IMR-90 (cell line): ENCODE results near the gene FMN2. TPM values are rescaled to one million over a fixed set of nuclear protein-coding genes. Genes with fewer than 3 reads are reported as not detected.

Experiments used
- ATAC-seq: fragments of 200-7000 bp; cut with Tn5 transposase; 2 replicates; pipeline ENCODE4 v1.9.1; 2020; ENCODE audit warnings: low read depth, mild to moderate bottlenecking, moderate library complexity
- BruUV-seq: library from RNA; stranded (reverse); fragments of 400-500 nt; replicated peaks from 2 replicates; lab custom pipeline; 2021; lab: Mats Ljungman, UMichigan
- CTCF ChIA-PET: fragments of 300-600 bp; formaldehyde crosslinking; extraction: SDS; loops from one replicate; lab custom pipeline; 2021; ENCODE audit warnings: antibody characterized with exemption; lab: Yijun Ruan, JAX
- POLR2A ChIA-PET: fragments of 300-600 bp; sonication (Branson Sonifier 250); formaldehyde crosslinking; loops from one replicate; lab custom pipeline; 2022; ENCODE audit warnings: antibody characterized with exemption; ENCODE audit not compliant: unreplicated experiment; lab: Charles Lee
- DNase-seq: peaks from one replicate; pipeline ENCODE4 v3.0.0; 2013
- H2AFZ ChIP-seq: replicated peaks from 2 replicates; pipeline ENCODE3; 2013; ENCODE audit warnings: low read length, mild to moderate bottlenecking; ENCODE audit not compliant: poor library complexity
- H2AK5ac ChIP-seq: 2 replicates; pipeline ENCODE4 v1.6.1; 2013; ENCODE audit warnings: low read depth, low read length, inconsistent platforms
- H2AK9ac ChIP-seq: replicated peaks from 2 replicates; pipeline ENCODE3; 2013; ENCODE audit warnings: mild to moderate bottlenecking, low read depth, low read length, moderate library complexity; ENCODE audit not compliant: poor library complexity
- H2BK120ac ChIP-seq: 2 replicates; pipeline ENCODE4 v1.6.1; 2013; ENCODE audit warnings: low read depth, low read length, inconsistent platforms
- H2BK15ac ChIP-seq: 3 replicates; pipeline ENCODE4 v1.6.1; 2013; ENCODE audit warnings: low read depth, low read length, inconsistent platforms
- H2BK20ac ChIP-seq: 2 replicates; pipeline ENCODE4 v1.6.1; 2013; ENCODE audit warnings: low read depth, mild to moderate bottlenecking, inconsistent platforms, low read length, moderate library complexity
- H2BK5ac ChIP-seq: 2 replicates; pipeline ENCODE4 v1.6.1; 2013; ENCODE audit warnings: mild to moderate bottlenecking, low read depth, low read length, inconsistent platforms; ENCODE audit not compliant: poor library complexity, severe bottlenecking
- H3K14ac ChIP-seq: replicated peaks from 2 replicates; pipeline ENCODE4 v1.6.1; 2013; ENCODE audit warnings: low read depth, low read length, inconsistent platforms
- H3K18ac ChIP-seq: 2 replicates; pipeline ENCODE4 v1.6.1; 2013; ENCODE audit warnings: low read depth, low read length, control low read depth
- H3K23ac ChIP-seq: 2 replicates; pipeline ENCODE4 v1.6.1; 2013; ENCODE audit warnings: low read depth, low read length, inconsistent platforms
- H3K27ac ChIP-seq: 2 replicates; pipeline ENCODE4 v1.5.1; 2013; ENCODE audit warnings: mild to moderate bottlenecking, control low read depth, low read length; ENCODE audit not compliant: insufficient read depth
- H3K27me3 ChIP-seq: 2 replicates; pipeline ENCODE4 v1.6.1; 2013; ENCODE audit warnings: low read length; ENCODE audit not compliant: control insufficient read depth, insufficient read depth
- H3K36me3 ChIP-seq: 2 replicates; pipeline ENCODE4 v1.6.1; 2013; ENCODE audit warnings: low read length, mixed read lengths; ENCODE audit not compliant: control insufficient read depth, insufficient read depth
- H3K4ac ChIP-seq: 2 replicates; pipeline ENCODE4 v1.6.1; 2013; ENCODE audit warnings: low read depth, low read length, inconsistent platforms
- H3K4me1 ChIP-seq: 2 replicates; pipeline ENCODE4 v1.6.1; 2013; ENCODE audit warnings: low read length, mixed read lengths; ENCODE audit not compliant: control insufficient read depth, insufficient read depth
- H3K4me2 ChIP-seq: 2 replicates; pipeline ENCODE4 v1.6.1; 2013; ENCODE audit warnings: low read depth, mild to moderate bottlenecking, control low read depth, low read length, moderate library complexity
- H3K4me3 ChIP-seq: 2 replicates; pipeline ENCODE4 v1.5.1; 2013; ENCODE audit warnings: low read depth, mild to moderate bottlenecking, control low read depth, low read length, moderate library complexity; ENCODE audit not compliant: insufficient read depth
- H3K56ac ChIP-seq: 2 replicates; pipeline ENCODE4 v1.6.1; 2013; ENCODE audit warnings: low read length, inconsistent platforms; ENCODE audit not compliant: insufficient read depth; ENCODE audit errors: extremely low read depth
- H3K79me1 ChIP-seq, 2 experiments: 2 replicates each; pipeline ENCODE4 v1.6.1; 2013; ENCODE audit warnings: low read length in 2 of 2, inconsistent platforms in 1 of 2, low read depth in 1 of 2
- H3K9ac ChIP-seq: 2 replicates; pipeline ENCODE4 v1.6.1; 2013; ENCODE audit warnings: low read depth, low read length, control low read depth
- H3K9me1 ChIP-seq: 2 replicates; pipeline ENCODE4 v1.6.1; 2013; ENCODE audit warnings: low read length, inconsistent platforms; ENCODE audit not compliant: insufficient read depth
- H3K9me3 ChIP-seq: 2 replicates; pipeline ENCODE4 v1.6.1; 2013; ENCODE audit warnings: low read length; ENCODE audit not compliant: control insufficient read depth, insufficient read depth
- H4K20me1 ChIP-seq: 2 replicates; pipeline ENCODE4 v1.6.1; 2013; ENCODE audit warnings: low read length, inconsistent platforms; ENCODE audit not compliant: insufficient read depth
- H4K5ac ChIP-seq: 2 replicates; pipeline ENCODE4 v1.6.1; 2013; ENCODE audit warnings: mild to moderate bottlenecking, low read depth, low read length, control low read depth
- H4K8ac ChIP-seq, 2 experiments: 2 replicates each; pipeline ENCODE4 v1.6.1; 2013; ENCODE audit warnings: low read depth in 2 of 2, low read length in 2 of 2, control low read depth in 1 of 2, inconsistent platforms in 1 of 2
- H4K91ac ChIP-seq: 2 replicates; pipeline ENCODE4 v1.6.1; 2013; ENCODE audit warnings: low read depth, low read length, inconsistent platforms; ENCODE audit not compliant: insufficient read depth
- CEBPB ChIP-seq: IDR thresholded peaks from 2 replicates; pipeline ENCODE4 v1.6.1; 2012; ENCODE audit warnings: low read depth, low read length, improper control_type of control experiment
- CHD1 ChIP-seq: IDR thresholded peaks from 2 replicates; pipeline ENCODE4 v1.6.1; 2012; ENCODE audit warnings: low read depth, low read length, improper control_type of control experiment
- FOS ChIP-seq: fragments of 150-350 bp; IDR thresholded peaks from 2 replicates; pipeline ENCODE4 v1.6.1; 2016; ENCODE audit warnings: low read depth, low read length
- MAFK ChIP-seq: IDR thresholded peaks from 2 replicates; pipeline ENCODE4 v1.6.1; 2012; ENCODE audit warnings: low read depth, low read length, improper control_type of control experiment
- MXI1 ChIP-seq: IDR thresholded peaks from 2 replicates; pipeline ENCODE4 v1.6.1; 2012; ENCODE audit warnings: low read depth, mild to moderate bottlenecking, low read length, moderate library complexity, borderline replicate concordance
- NFE2L2 ChIP-seq: fragments of 150-350 bp; IDR thresholded peaks from 2 replicates; pipeline ENCODE4 v1.6.1; 2016; ENCODE audit warnings: low read depth, mild to moderate bottlenecking, low read length
- POLR2A ChIP-seq: IDR thresholded peaks from 2 replicates; pipeline ENCODE4 v1.6.1; 2012; ENCODE audit warnings: mild to moderate bottlenecking, low read depth, low read length
- RAD21 ChIP-seq: IDR thresholded peaks from 2 replicates; pipeline ENCODE4 v1.6.1; 2012; ENCODE audit warnings: low read length, improper control_type of control experiment
- RCOR1 ChIP-seq: IDR thresholded peaks from 2 replicates; pipeline ENCODE4 v1.6.1; 2012; ENCODE audit warnings: mild to moderate bottlenecking, low read length, improper control_type of control experiment; ENCODE audit not compliant: insufficient replicate concordance
- RFX5 ChIP-seq: IDR thresholded peaks from 2 replicates; pipeline ENCODE4 v1.8.0; 2012; ENCODE audit warnings: low read depth, mild to moderate bottlenecking, low read length, moderate library complexity
- SMC3 ChIP-seq: fragments of 150-350 bp; IDR thresholded peaks from 2 replicates; pipeline ENCODE4 v1.6.1; 2016; ENCODE audit warnings: low read depth, mild to moderate bottlenecking, antibody characterized with exemption, low read length, moderate library complexity
- WGBS, 2 experiments: methylation state at CpG; one replicate each; pipeline versions ENCODE4 v1.1.5 to v1.1.7; 2013; ENCODE audit warnings: missing lambda C conversion rate in 2 of 2; ENCODE audit not compliant: insufficient read length in 1 of 2; ENCODE audit errors: extremely low coverage in 2 of 2; 5-methylcytosine and 5-hydroxymethylcytosine counted together
- dilution Hi-C: fragments of 300-500 bp; cut with HindIII; formaldehyde crosslinking; loops from one replicate; pipeline ENCODE4 v1.14.3; 2018; ENCODE audit warnings: low sequenced_read_pairs; ENCODE audit not compliant: unreplicated experiment
- in situ Hi-C: fragments of 300-500 bp; cut with MboI; formaldehyde crosslinking; loops from 3 replicates; pipeline ENCODE4 v1.14.3; 2019; ENCODE audit warnings: low sequenced_read_pairs, inconsistent platforms, mixed read lengths
- intact Hi-C: fragments of 100-400 bp; cut with micrococcal nuclease; formaldehyde crosslinking; loops from 2 replicates; pipeline ENCODE4 v1.10.0; 2022
- polyA plus RNA-seq, 3 experiments: library from polyadenylated mRNA; depleted of rRNA; stranded (reverse); fragments of >200 nt; gene quantifications; 2 replicates each; pipeline ENCODE4 v1.2.3, GENCODE V29; 2012; ENCODE audit warnings: low replicate concordance in 1 of 3
- total RNA-seq: library from RNA; depleted of rRNA; stranded (reverse); fragments of >200 nt; gene quantifications from 2 replicates; pipeline ENCODE4 v1.2.3, GENCODE V29; 2012
- TF ChIP-seq, protein P1 (sequence below): fragments of 150-350 bp; IDR thresholded peaks from 2 replicates; pipeline ENCODE4 v1.6.1; 2017; ENCODE audit warnings: mild to moderate bottlenecking, antibody characterized with exemption, low read length, low read depth
- TF ChIP-seq, protein P2 (sequence below): fragments of 150-350 bp; IDR thresholded peaks from 2 replicates; pipeline ENCODE4 v1.6.1; 2016; ENCODE audit warnings: low read depth, mild to moderate bottlenecking, low read length, moderate library complexity, borderline replicate concordance
- TF ChIP-seq, protein P3 (sequence below): conservative IDR thresholded peaks from 2 replicates; pipeline ENCODE4 v1.5.1; 2012; ENCODE audit warnings: mild to moderate bottlenecking, low read depth, low read length, improper control_type of control experiment

The FMN2 gene
- total and polyA plus RNA-seq, 2 of the 4 experiments (the other 2 are of a cell fraction): 29.0 to 35.8 TPM

DNA sequence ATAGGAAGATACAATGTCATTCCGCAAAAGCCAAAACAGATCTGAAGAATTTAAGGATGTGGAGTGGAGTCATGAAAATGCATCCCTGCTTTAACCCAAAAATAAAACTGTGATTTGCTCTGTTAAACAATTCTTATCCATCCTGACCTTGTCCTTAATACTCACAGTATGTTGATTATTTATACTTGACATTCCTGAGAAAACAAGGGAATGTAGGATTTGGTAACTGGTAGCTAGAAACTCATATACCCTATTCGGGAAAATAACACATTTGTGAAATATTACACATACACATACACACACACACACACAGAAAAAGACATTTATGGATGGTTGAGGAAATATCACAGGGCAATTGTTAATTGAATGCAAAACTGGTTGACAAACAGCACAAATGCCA, 80.2 kb downstream of the FMN2 start:
- Histone ChIP-seq H3K9me1 (peaks cover 9% of the 10 kb centered on the region), H3K9me3 (no peaks in the 10 kb centered on the region), H2BK5ac (no peak overlapping the region), H2AK5ac (no peak overlapping the region), H2AK9ac (no peak overlapping the region), H4K8ac (no peak overlapping the region), H3K9ac (no peak overlapping the region), H3K23ac (no peak overlapping the region), H4K20me1 (peaks cover 6% of the 10 kb centered on the region; the same call in 1 of the 2 replicates), H3K79me1 (peaks cover 30 to 52% of the 10 kb centered on the region in 2 experiments), H2BK15ac (no peak overlapping the region), H3K56ac (no peak overlapping the region), H2BK20ac (no peak overlapping the region), H3K18ac (no peak overlapping the region), H4K91ac (no peak overlapping the region), H3K4me3 (no peak overlapping the region), H3K27me3 (no peaks in the 10 kb centered on the region), H2BK120ac (no peak overlapping the region), H3K4me1 (no peaks in the 10 kb centered on the region), H3K27ac (no peak overlapping the region), H3K14ac (no peak overlapping the region), H4K5ac (no peak overlapping the region), H3K4me2 (no peak overlapping the region), H3K4ac (no peak overlapping the region), H3K36me3 (peaks cover 2% of the 10 kb centered on the region; the same call in 1 of the 2 replicates), H2AFZ (no peak overlapping the region)
- ATAC-seq (peak; percentile 56), DNase-seq (no peak)
- ChIA-PET CTCF (no interaction called here), POLR2A (no interaction called here)
- TF ChIP-seq FOS: no peak
- no peak for TF ChIP-seq RAD21
- no peak for TF ChIP-seq RCOR1
- TF ChIP-seq NFE2L2: no peak
- TF ChIP-seq, protein P1, sequence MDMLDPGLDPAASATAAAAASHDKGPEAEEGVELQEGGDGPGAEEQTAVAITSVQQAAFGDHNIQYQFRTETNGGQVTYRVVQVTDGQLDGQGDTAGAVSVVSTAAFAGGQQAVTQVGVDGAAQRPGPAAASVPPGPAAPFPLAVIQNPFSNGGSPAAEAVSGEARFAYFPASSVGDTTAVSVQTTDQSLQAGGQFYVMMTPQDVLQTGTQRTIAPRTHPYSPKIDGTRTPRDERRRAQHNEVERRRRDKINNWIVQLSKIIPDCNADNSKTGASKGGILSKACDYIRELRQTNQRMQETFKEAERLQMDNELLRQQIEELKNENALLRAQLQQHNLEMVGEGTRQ: no peak
- no peak for TF ChIP-seq MXI1
- no peak for TF ChIP-seq POLR2A
- no peak for TF ChIP-seq SMC3
- TF ChIP-seq CHD1: no peak
- no peak for TF ChIP-seq RFX5
- TF ChIP-seq MAFK: no peak
- TF ChIP-seq, protein P2, sequence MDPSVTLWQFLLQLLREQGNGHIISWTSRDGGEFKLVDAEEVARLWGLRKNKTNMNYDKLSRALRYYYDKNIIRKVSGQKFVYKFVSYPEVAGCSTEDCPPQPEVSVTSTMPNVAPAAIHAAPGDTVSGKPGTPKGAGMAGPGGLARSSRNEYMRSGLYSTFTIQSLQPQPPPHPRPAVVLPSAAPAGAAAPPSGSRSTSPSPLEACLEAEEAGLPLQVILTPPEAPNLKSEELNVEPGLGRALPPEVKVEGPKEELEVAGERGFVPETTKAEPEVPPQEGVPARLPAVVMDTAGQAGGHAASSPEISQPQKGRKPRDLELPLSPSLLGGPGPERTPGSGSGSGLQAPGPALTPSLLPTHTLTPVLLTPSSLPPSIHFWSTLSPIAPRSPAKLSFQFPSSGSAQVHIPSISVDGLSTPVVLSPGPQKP: no peak
- no peak for TF ChIP-seq CEBPB
- TF ChIP-seq, protein P3, sequence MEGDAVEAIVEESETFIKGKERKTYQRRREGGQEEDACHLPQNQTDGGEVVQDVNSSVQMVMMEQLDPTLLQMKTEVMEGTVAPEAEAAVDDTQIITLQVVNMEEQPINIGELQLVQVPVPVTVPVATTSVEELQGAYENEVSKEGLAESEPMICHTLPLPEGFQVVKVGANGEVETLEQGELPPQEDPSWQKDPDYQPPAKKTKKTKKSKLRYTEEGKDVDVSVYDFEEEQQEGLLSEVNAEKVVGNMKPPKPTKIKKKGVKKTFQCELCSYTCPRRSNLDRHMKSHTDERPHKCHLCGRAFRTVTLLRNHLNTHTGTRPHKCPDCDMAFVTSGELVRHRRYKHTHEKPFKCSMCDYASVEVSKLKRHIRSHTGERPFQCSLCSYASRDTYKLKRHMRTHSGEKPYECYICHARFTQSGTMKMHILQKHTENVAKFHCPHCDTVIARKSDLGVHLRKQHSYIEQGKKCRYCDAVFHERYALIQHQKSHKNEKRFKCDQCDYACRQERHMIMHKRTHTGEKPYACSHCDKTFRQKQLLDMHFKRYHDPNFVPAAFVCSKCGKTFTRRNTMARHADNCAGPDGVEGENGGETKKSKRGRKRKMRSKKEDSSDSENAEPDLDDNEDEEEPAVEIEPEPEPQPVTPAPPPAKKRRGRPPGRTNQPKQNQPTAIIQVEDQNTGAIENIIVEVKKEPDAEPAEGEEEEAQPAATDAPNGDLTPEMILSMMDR: no peak
- intact Hi-C loops (loop anchor here (5.0 kb wide), 1 partner anchor 145 kb away; no protein-coding TSS in a partner anchor), in situ Hi-C loops (loop anchor here (25.0 kb wide), 1 partner anchor 765 kb away; no protein-coding TSS in a partner anchor), dilution Hi-C loops (no loop called here)
- no TSS peak for BruUV-seq
- no CpG with 5 or more reads among the region's 2 CpGs for WGBS, 2 experiments
